Fibroblast of mammary gland (primary cell): ENCODE results near the gene CYP19A1.
"Not testable (repeated sequence)": the region's sequence is repeated elsewhere in the genome, so short reads cannot be mapped to it uniquely, and the experiment has no call there.

Experiments used
- DNase-seq: peaks from one replicate; pipeline ENCODE4 v3.0.0-alpha.2; 2010; ENCODE audit warnings: low read depth
- H3K4me3 ChIP-seq: 2 replicates; pipeline ENCODE4 v1.5.1; 2011; ENCODE audit warnings: low read depth, mild to moderate bottlenecking, low read length, moderate library complexity; ENCODE audit not compliant: control insufficient read depth
- CTCF ChIP-seq: conservative IDR thresholded peaks from 2 replicates; pipeline ENCODE4 v1.5.1; 2011; ENCODE audit warnings: low read depth, low read length, inconsistent platforms; ENCODE audit not compliant: control insufficient read depth, insufficient read depth

Gene CYP19A1

DNA sequence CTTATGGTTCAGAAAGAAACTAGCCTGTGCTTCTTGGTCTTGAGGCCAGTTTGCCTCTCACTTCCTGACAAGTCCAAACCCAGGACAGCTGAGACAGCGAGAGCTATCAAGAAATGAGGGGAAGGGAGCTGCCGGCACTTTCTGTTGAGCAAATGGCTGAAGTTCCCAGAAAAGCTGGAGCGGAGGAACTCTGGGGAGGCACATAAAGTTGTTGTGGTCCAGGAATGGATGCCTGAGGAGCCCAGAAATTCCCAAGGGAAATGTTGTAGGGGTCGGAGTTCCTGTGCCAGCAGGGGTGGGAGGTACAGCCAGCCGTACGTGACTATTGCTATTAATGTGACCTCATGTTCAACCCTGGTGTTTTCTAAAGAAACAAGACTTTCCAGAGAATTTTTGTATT is 144.9 kb downstream of the CYP19A1 start:
- H3K4me3 ChIP-seq, result no peak overlapping the region
- TF ChIP-seq CTCF, result no peak
- peak; percentile 54 for DNase-seq

GRCh38 chr15:51192521-51193280 is 145.7 kb downstream of the CYP19A1 start:
- peak; percentile 92 for TF ChIP-seq CTCF
- no peak overlapping the region for H3K4me3 ChIP-seq
- peak; percentile 91 for DNase-seq

DNA sequence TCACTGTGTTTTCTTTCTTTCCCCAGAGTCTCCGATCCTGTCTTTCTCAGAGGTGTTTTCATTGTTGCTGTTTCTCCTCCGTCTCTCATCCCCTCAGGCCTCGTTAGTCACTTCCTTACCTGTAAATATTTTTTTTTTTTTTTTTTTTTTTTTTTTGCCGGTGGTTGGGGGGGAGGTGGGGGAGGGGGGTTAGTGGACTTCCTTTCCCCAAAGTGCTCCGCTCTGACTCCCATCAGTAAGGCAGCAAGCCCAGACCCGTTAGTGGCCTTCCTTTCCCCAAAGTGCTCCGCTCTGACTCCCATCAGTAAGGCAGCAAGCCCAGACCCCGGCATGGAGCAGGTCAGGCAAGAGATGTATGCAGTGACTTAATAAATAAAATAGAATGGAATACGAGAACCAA is 146.6 kb downstream of the CYP19A1 start:
- H3K4me3 ChIP-seq, result no peak overlapping the region
- DNase-seq, result no peak
- TF ChIP-seq CTCF, result no peak

GRCh38 chr15:51191072-51191670 is 147.2 kb downstream of the CYP19A1 start:
- no peak for TF ChIP-seq CTCF
- H3K4me3 ChIP-seq, result no peak overlapping the region
- DNase-seq, result no peak

GRCh38 chr15:51190424-51191068 is 147.8 kb downstream of the CYP19A1 start:
- DNase-seq, result no peak
- TF ChIP-seq CTCF, result no peak
- H3K4me3 ChIP-seq, result no peak overlapping the region

- H3K4me3 ChIP-seq, result no peak overlapping the region
- no peak for DNase-seq
- no peak for TF ChIP-seq CTCF
These were observed 148.6 kb downstream of the CYP19A1 start for GRCh38 chr15:51189669-51190385.

GRCh38 chr15:51188791-51189190 is 149.6 kb downstream of the CYP19A1 start:
- not testable (repeated sequence) for H3K4me3 ChIP-seq, DNase-seq
